HG02943 (cell line): ENCODE measurements around the gene NBPF3.

ENCODE experiments used
- ATAC-seq: cut with Tn5 transposase; IDR thresholded peaks from one replicate; pipeline ENCODE4 v1.9.1; 2021; ENCODE audit warnings: mild to moderate bottlenecking, low read depth, moderate library complexity; ENCODE audit not compliant: unreplicated experiment

The NBPF3 gene

DNA sequence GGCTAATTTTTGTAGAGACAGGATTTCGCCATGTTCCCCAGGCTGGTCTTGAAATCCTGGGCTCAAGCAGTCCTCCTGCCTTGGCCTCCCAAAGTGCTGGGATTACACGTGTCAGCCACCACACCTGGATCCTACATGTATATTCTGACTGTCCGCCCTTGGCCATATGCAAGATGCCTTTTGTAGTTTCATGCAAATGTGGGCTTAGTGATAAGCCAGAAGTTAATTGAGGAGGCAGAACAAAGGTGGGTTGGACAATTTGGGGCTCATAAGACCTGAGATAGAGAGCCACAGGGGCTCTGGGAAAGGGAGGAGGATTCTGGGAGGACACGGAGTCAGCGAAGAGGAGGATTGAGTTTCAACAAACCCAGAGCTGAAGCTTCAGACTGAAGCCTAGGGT, 94.2 kb downstream of the NBPF3 start:
- no peak for ATAC-seq
